Osteoblast (primary cell): Measurements from ENCODE around the gene DCLK2. TPM values are rescaled to one million over a fixed set of nuclear protein-coding genes. Genes with fewer than 3 reads are reported as not detected.

Experiments
- DNase-seq: peaks from one replicate; pipeline ENCODE4 v3.0.0; 2011; ENCODE audit warnings: low spot score, mixed read lengths; ENCODE audit not compliant: insufficient read length; ENCODE audit errors: missing footprints
- H2AFZ ChIP-seq: 2 replicates; pipeline ENCODE4 v1.6.0; 2011; ENCODE audit warnings: mild to moderate bottlenecking, low read length
- H3K27ac ChIP-seq: 2 replicates; pipeline ENCODE4 v1.5.1; 2011; ENCODE audit warnings: mild to moderate bottlenecking, low read depth, low read length, moderate library complexity
- H3K27me3 ChIP-seq: 2 replicates; pipeline ENCODE4 v1.6.0; 2012; ENCODE audit warnings: mild to moderate bottlenecking, control low read depth, inconsistent platforms, low read length, moderate library complexity; ENCODE audit not compliant: insufficient read depth
- H3K36me3 ChIP-seq: 2 replicates; pipeline ENCODE4 v1.5.1; 2011; ENCODE audit warnings: mild to moderate bottlenecking, low read length, control low read depth, moderate library complexity; ENCODE audit not compliant: insufficient read depth
- H3K4me1 ChIP-seq: 2 replicates; pipeline ENCODE4 v1.5.1; 2011; ENCODE audit warnings: mild to moderate bottlenecking, low read length, control low read depth, moderate library complexity; ENCODE audit not compliant: insufficient read depth
- H3K4me2 ChIP-seq: 2 replicates; pipeline ENCODE4 v1.6.0; 2011; ENCODE audit warnings: mild to moderate bottlenecking, low read length; ENCODE audit not compliant: insufficient read depth
- H3K4me3 ChIP-seq: fragments of 200-600 bp; sonication (generic); 3 replicates; pipeline ENCODE4 v1.5.1; 2012; ENCODE audit warnings: mild to moderate bottlenecking, low read length, inconsistent platforms; ENCODE audit not compliant: insufficient read depth
- H3K79me2 ChIP-seq: 2 replicates; pipeline ENCODE4 v1.6.0; 2012; ENCODE audit warnings: mild to moderate bottlenecking, low read length, control low read depth, inconsistent platforms; ENCODE audit not compliant: insufficient read depth
- H3K9me3 ChIP-seq: 2 replicates; pipeline ENCODE4 v1.5.1; 2011; ENCODE audit warnings: low read depth, low read length, control low read depth
- H4K20me1 ChIP-seq: 2 replicates; pipeline ENCODE4 v1.6.0; 2012; ENCODE audit warnings: mild to moderate bottlenecking, low read length, control low read depth; ENCODE audit not compliant: insufficient read depth
- total RNA-seq: library from RNA; depleted of rRNA; stranded (reverse); fragments of >200 nt; gene quantifications from 2 replicates; pipeline ENCODE4 v1.2.3, GENCODE V29; 2012
- TF ChIP-seq, protein P1 (sequence below): IDR thresholded peaks from 2 replicates; pipeline ENCODE4 v1.5.1; 2011; ENCODE audit warnings: mild to moderate bottlenecking, low read depth, low read length, moderate library complexity; ENCODE audit errors: extremely low read depth

DCLK2 gene
- total RNA-seq, 1 donor: 11.6 TPM

DNA sequence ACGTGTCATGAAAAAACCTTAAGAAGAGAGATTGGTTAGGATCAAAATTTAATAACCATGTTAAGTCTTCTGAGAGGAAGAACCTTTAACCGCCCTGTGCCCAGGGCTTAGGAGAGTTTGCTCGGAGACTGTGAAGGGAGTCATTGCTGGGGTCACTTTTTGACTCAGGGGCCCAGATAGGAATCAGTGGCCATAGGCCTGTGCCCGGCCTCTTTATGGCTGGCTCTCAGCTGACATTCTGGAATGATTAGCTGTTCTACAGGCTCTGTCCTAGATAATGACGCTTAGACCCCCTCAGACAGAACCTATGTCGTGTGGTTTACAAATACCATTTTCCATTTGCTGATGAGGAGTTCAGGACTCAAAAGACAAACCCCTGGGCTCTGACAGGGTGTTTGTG lies 174.1 kb downstream of the DCLK2 start:
- Histone ChIP-seq H2AFZ (no peak overlapping the region), H3K4me1 (no peaks in the 10 kb centered on the region), H3K4me2 (no peak overlapping the region), H3K27me3 (no peaks in the 10 kb centered on the region), H3K27ac (no peak overlapping the region), H3K36me3 (peaks cover 54% of the 10 kb centered on the region), H3K79me2 (no peaks in the 10 kb centered on the region), H3K9me3 (no peaks in the 10 kb centered on the region), H3K4me3 (no peak overlapping the region), H4K20me1 (no peaks in the 10 kb centered on the region)
- DNase-seq: no peak
- TF ChIP-seq, protein P1, sequence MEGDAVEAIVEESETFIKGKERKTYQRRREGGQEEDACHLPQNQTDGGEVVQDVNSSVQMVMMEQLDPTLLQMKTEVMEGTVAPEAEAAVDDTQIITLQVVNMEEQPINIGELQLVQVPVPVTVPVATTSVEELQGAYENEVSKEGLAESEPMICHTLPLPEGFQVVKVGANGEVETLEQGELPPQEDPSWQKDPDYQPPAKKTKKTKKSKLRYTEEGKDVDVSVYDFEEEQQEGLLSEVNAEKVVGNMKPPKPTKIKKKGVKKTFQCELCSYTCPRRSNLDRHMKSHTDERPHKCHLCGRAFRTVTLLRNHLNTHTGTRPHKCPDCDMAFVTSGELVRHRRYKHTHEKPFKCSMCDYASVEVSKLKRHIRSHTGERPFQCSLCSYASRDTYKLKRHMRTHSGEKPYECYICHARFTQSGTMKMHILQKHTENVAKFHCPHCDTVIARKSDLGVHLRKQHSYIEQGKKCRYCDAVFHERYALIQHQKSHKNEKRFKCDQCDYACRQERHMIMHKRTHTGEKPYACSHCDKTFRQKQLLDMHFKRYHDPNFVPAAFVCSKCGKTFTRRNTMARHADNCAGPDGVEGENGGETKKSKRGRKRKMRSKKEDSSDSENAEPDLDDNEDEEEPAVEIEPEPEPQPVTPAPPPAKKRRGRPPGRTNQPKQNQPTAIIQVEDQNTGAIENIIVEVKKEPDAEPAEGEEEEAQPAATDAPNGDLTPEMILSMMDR: no peak

DNA sequence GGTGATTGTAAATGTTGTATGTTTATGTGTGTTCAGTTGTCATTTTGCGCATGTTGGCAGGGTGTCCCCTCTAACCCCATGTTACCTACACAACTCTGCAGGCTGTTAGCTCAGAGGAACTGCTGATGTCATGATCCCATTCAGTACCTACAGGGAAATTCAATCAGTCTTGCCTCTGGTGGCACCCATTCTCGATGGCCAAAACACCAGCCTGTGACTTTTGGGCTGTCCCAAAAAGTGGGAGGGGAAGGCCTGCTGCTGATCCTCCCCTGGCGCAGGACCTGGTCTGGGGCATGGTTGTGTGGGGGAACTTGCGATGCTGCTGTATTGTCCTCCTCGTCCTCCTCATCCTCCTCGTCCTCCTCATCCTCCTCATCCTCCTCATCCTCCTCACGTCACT lies 174.5 kb downstream of the DCLK2 start:
- H3K4me1 ChIP-seq: no peaks in the 10 kb centered on the region
- peak; percentile 83 for DNase-seq
- H3K36me3 ChIP-seq: peaks cover 51% of the 10 kb centered on the region
- no peaks in the 10 kb centered on the region for H3K79me2 ChIP-seq
- H4K20me1 ChIP-seq: no peaks in the 10 kb centered on the region
- no peak overlapping the region for H3K4me2 ChIP-seq
- no peaks in the 10 kb centered on the region for H3K27me3 ChIP-seq
- no peaks in the 10 kb centered on the region for H3K9me3 ChIP-seq
- H2AFZ ChIP-seq: no peak overlapping the region
- no peak overlapping the region for H3K4me3 ChIP-seq
- TF ChIP-seq, protein P1: no peak
- no peak overlapping the region for H3K27ac ChIP-seq

DNA sequence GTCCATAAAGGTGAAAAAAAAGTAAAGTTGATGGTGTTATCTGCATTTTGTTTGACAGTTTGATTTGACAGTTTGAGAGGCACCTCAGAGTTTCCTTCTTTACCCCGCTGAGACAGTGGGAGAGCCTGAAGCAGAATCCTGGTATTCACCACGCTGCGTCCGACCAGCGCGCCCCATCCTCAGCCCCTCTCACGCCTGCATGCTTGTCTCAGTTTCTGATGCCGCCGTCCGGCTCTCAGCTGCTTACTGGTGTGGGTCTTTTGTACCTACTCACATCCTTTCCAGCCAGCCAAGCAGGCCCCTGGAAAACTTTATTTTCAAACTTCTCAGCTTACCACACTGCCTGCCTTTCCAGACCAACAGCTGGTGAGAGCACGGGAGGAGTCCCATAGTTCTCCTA lies 175.2 kb downstream of the DCLK2 start:
- no peaks in the 10 kb centered on the region for H3K9me3 ChIP-seq
- H3K4me1 ChIP-seq: no peaks in the 10 kb centered on the region
- no peak overlapping the region for H3K4me2 ChIP-seq
- no peaks in the 10 kb centered on the region for H3K79me2 ChIP-seq
- no peak overlapping the region for H3K4me3 ChIP-seq
- no peaks in the 10 kb centered on the region for H3K27me3 ChIP-seq
- H3K36me3 ChIP-seq: peaks cover 45% of the 10 kb centered on the region
- no peak overlapping the region for H2AFZ ChIP-seq
- H3K27ac ChIP-seq: no peak overlapping the region
- TF ChIP-seq, protein P1: no peak
- H4K20me1 ChIP-seq: no peaks in the 10 kb centered on the region
- DNase-seq: no peak

DNA sequence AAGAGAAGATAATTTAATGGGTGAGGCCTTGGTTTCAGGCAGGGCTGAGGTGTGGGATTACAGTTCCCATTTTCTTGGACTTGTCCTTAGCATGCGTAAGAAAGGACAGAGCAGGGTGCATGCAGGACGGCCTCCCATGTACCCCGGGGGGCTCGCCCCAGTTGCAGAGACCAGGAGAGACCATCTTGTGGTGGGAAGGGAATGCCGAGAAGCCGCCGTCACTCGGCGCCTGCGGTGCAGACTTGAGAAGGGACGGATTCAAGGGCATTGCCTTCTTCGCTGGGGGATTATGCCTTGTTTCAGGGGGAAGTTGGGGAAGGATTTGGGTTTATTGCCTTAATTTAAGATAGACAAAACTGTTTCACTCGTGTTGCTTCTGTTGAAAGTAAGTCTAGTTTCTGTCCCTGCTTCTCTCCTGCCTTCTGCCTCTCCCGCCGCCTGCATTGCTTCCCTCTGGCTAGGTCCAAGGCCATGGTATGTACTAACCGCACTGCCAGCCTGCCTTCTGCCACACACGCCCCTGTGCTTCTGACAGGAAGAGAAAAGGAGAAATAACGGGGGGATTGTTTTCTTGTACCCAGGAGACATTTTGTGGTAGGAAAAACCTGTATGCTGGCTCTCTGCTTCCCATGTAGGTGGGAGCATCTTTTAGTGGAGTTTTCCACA lies 175.9 kb downstream of the DCLK2 start:
- Histone ChIP-seq H2AFZ (no peak overlapping the region), H3K79me2 (no peaks in the 10 kb centered on the region), H3K4me1 (no peaks in the 10 kb centered on the region), H3K27ac (no peak overlapping the region), H3K27me3 (no peaks in the 10 kb centered on the region), H3K4me3 (no peak overlapping the region), H4K20me1 (no peaks in the 10 kb centered on the region), H3K4me2 (no peak overlapping the region), H3K36me3 (peaks cover 38% of the 10 kb centered on the region), H3K9me3 (no peaks in the 10 kb centered on the region)
- DNase-seq: no peak
- TF ChIP-seq, protein P1: no peak
